GM03348 (cell line): ENCODE measurements around the gene PEX7.
"Not testable (repeated sequence)": the region's sequence is repeated elsewhere in the genome, so short reads cannot be mapped to it uniquely, and the experiment has no call there.

Source experiments
- DNase-seq: peaks from one replicate; pipeline ENCODE4 v3.0.0; 2012; ENCODE audit warnings: low spot score

Gene PEX7

GRCh38 chr6:136822376-136823127 is at the start of gene PEX7:
Gene PEX7 (plus strand): TSS chr6:136822592. CDS start chr6:136822666, 74 bp downstream.
- peak; percentile 94 for DNase-seq

GRCh38 chr6:136772685-136773472 is 49.5 kb upstream of the PEX7 start:
- DNase-seq, result no peak

GRCh38 chr6:136773473-136773796 is 49.0 kb upstream of the PEX7 start:
- DNase-seq, result no peak

- DNase-seq, result peak; percentile 55
Measured at GRCh38 chr6:136774228-136775041, 48.0 kb upstream of the PEX7 start.

- DNase-seq, result no peak
Measured at GRCh38 chr6:136775081-136775480, 47.3 kb upstream of the PEX7 start.

GRCh38 chr6:136775548-136775947 is 46.8 kb upstream of the PEX7 start:
- no peak for DNase-seq

- DNase-seq, result no peak
Measured at GRCh38 chr6:136777651-136778050, 44.7 kb upstream of the PEX7 start.

GRCh38 chr6:136779682-136780081 is 42.7 kb upstream of the PEX7 start:
- DNase-seq, result no peak

GRCh38 chr6:136780972-136781371 is 41.4 kb upstream of the PEX7 start:
- DNase-seq, result no peak

GRCh38 chr6:136782021-136782770 is 40.2 kb upstream of the PEX7 start:
- peak; percentile 46 for DNase-seq

GRCh38 chr6:136783021-136783420 is 39.4 kb upstream of the PEX7 start:
- no peak for DNase-seq

GRCh38 chr6:136783495-136784270 is 38.7 kb upstream of the PEX7 start:
- DNase-seq, result no peak

GRCh38 chr6:136784271-136784664 is 38.1 kb upstream of the PEX7 start:
- no peak for DNase-seq

- DNase-seq, result no peak
Measured at GRCh38 chr6:136784910-136785746, 37.3 kb upstream of the PEX7 start.

- DNase-seq, result no peak
Measured at GRCh38 chr6:136786658-136787057, 35.7 kb upstream of the PEX7 start.

GRCh38 chr6:136787726-136788068 is 34.7 kb upstream of the PEX7 start:
- DNase-seq, result no peak

GRCh38 chr6:136788069-136788902 is 34.1 kb upstream of the PEX7 start:
- peak; percentile 26 for DNase-seq

GRCh38 chr6:136789440-136789839 is 33.0 kb upstream of the PEX7 start:
- DNase-seq, result not testable (repeated sequence)
